SK-N-SH (cell line): ENCODE results near the gene TRAF2. TPM values are rescaled to one million over a fixed set of nuclear protein-coding genes. Genes with fewer than 3 reads are reported as not detected.

Source experiments
- CTCF ChIA-PET: fragments of 300-600, 350-600 bp; formaldehyde crosslinking; extraction: SDS; loops from one replicate; lab custom pipeline; 2021; lab: Yijun Ruan, JAX
- POLR2A ChIA-PET: fragments of 350-600 bp; sonication (Branson Sonifier 250); formaldehyde crosslinking; extraction: SDS; loops from one replicate; lab custom pipeline; 2020; ENCODE audit warnings: antibody characterized with exemption, inconsistent platforms; lab: Yijun Ruan, JAX
- DNase-seq: peaks from one replicate; pipeline ENCODE4 v3.0.0; 2012
- H2AFZ ChIP-seq: fragments of 200-600 bp; sonication (generic); 2 replicates; pipeline ENCODE4 v1.8.1; 2016; ENCODE audit warnings: antibody characterized with exemption, mild to moderate bottlenecking, low read depth
- H3F3A ChIP-seq: fragments of 200-600 bp; sonication (generic); replicated peaks from 2 replicates; pipeline ENCODE3; 2016; ENCODE audit warnings: antibody characterized with exemption, mild to moderate bottlenecking; ENCODE audit not compliant: insufficient read depth
- H3K27ac ChIP-seq, 2 experiments: fragments of 200-500 bp in 1 of 2; fragments of 200-600 bp in 1 of 2; sonication (Bioruptor generic) in 1 of 2; sonication (generic), shearing (Covaris generic) in 1 of 2; 2 replicates each; pipeline versions ENCODE4 v1.5.1 to v1.6.1; 2014 to 2016; ENCODE audit warnings: low read depth in 2 of 2, inconsistent platforms in 1 of 2, low read length in 1 of 2, mild to moderate bottlenecking in 1 of 2, mixed read lengths in 1 of 2
- H3K27me3 ChIP-seq: fragments of 200-600 bp; sonication (generic), shearing (Covaris generic); 2 replicates; pipeline ENCODE4 v1.6.1; 2016; ENCODE audit warnings: mixed run types; ENCODE audit not compliant: insufficient read depth
- H3K36me3 ChIP-seq, 2 experiments: fragments of 200-500 bp in 1 of 2; fragments of 200-600 bp in 1 of 2; sonication (Bioruptor generic) in 1 of 2; sonication (generic) in 1 of 2; replicated peaks in 1 of 2; 2 replicates each; pipeline versions ENCODE3 to v1.5.1; 2014 to 2016; ENCODE audit warnings: low read length in 1 of 2, mild to moderate bottlenecking in 1 of 2; ENCODE audit not compliant: insufficient read depth in 2 of 2, control insufficient read depth in 1 of 2
- H3K4me1 ChIP-seq, 2 experiments: fragments of 200-500 bp in 1 of 2; fragments of 200-600 bp in 1 of 2; sonication (Bioruptor generic) in 1 of 2; sonication (generic), shearing (Covaris generic) in 1 of 2; 2 replicates each; pipeline versions ENCODE4 v1.5.1 to v1.6.1; 2014 to 2016; ENCODE audit warnings: low read depth in 1 of 2, low read length in 1 of 2, mixed run types in 1 of 2; ENCODE audit not compliant: insufficient read depth in 2 of 2, control insufficient read depth in 1 of 2
- H3K4me2 ChIP-seq: fragments of 200-600 bp; sonication (generic), shearing (Covaris generic); 2 replicates; pipeline ENCODE4 v1.6.1; 2017; ENCODE audit warnings: mixed run types
- H3K4me3 ChIP-seq, 2 experiments: fragments of 200-500 bp in 1 of 2; fragments of 200-600 bp in 1 of 2; sonication (Bioruptor generic) in 1 of 2; sonication (generic), shearing (Covaris generic) in 1 of 2; 2 replicates each; pipeline versions ENCODE4 v1.5.1 to v1.8.1; 2014 to 2016; ENCODE audit warnings: low read depth in 2 of 2, inconsistent platforms in 1 of 2, low read length in 1 of 2, mild to moderate bottlenecking in 1 of 2, mixed read lengths in 1 of 2, moderate library complexity in 1 of 2
- H3K79me2 ChIP-seq: fragments of 200-600 bp; sonication (generic); 2 replicates; pipeline ENCODE4 v1.8.1; 2017; ENCODE audit warnings: mild to moderate bottlenecking; ENCODE audit not compliant: insufficient read depth
- H3K9ac ChIP-seq: fragments of 200-600 bp; sonication (generic); 2 replicates; pipeline ENCODE4 v1.6.1; 2017; ENCODE audit warnings: mixed run types
- H3K9me2 ChIP-seq: fragments of 200-600 bp; sonication (generic); 2 replicates; pipeline ENCODE4 v1.6.1; 2017; ENCODE audit warnings: mixed run types
- H3K9me3 ChIP-seq: fragments of 200-600 bp; sonication (generic); 2 replicates; pipeline ENCODE4 v1.6.1; 2017; ENCODE audit warnings: mixed run types, mild to moderate bottlenecking, moderate library complexity
- H4K20me1 ChIP-seq: fragments of 200-600 bp; sonication (generic); 2 replicates; pipeline ENCODE4 v1.6.1; 2017; ENCODE audit warnings: mild to moderate bottlenecking, mixed run types; ENCODE audit not compliant: insufficient read depth
- EZH2phosphoT487 ChIP-seq: fragments of 200-600 bp; sonication (generic); IDR thresholded peaks from 2 replicates; pipeline ENCODE4 v1.6.1; 2017; ENCODE audit warnings: low read depth, mixed run types, mild to moderate bottlenecking, antibody characterized with exemption, moderate library complexity, borderline replicate concordance
- FOSL2 ChIP-seq: IDR thresholded peaks from 2 replicates; pipeline ENCODE4 v1.4.0; 2012; ENCODE audit warnings: low read depth, mild to moderate bottlenecking, moderate library complexity, borderline replicate concordance
- GATA2 ChIP-seq: sonication (generic); formaldehyde crosslinking; IDR thresholded peaks from 2 replicates; pipeline ENCODE4 v1.5.0; 2020; ENCODE audit warnings: mild to moderate bottlenecking, missing genetic modification reagents
- IRF3 ChIP-seq: fragments of 150-350 bp; IDR thresholded peaks from 2 replicates; pipeline ENCODE4 v1.6.1; 2016; ENCODE audit warnings: mild to moderate bottlenecking, low read depth, low read length
- MEF2A ChIP-seq: IDR thresholded peaks from 2 replicates; pipeline ENCODE4 v1.4.0; 2012; ENCODE audit warnings: low read depth, borderline replicate concordance
- PBX3 ChIP-seq: IDR thresholded peaks from 2 replicates; pipeline ENCODE4; 2012
- POLR2AphosphoS5 ChIP-seq: IDR thresholded peaks from 2 replicates; pipeline ENCODE4 v1.6.1; 2012; ENCODE audit warnings: low read depth, low read length
- RCOR1 ChIP-seq: fragments of 150-350 bp; IDR thresholded peaks from 2 replicates; pipeline ENCODE4 v1.6.1; 2017; ENCODE audit warnings: antibody characterized with exemption, low read length
- REST ChIP-seq: IDR thresholded peaks from 2 replicates; pipeline ENCODE4 v1.6.1; 2012; ENCODE audit warnings: mild to moderate bottlenecking, low read depth, low read length, moderate library complexity
- RFX5 ChIP-seq: IDR thresholded peaks from 2 replicates; pipeline ENCODE4 v1.6.1; 2012; ENCODE audit warnings: mild to moderate bottlenecking, improper control_type of control experiment, low read length
- SMC3 ChIP-seq: IDR thresholded peaks from 2 replicates; pipeline ENCODE4 v1.6.1; 2012; ENCODE audit warnings: low read depth, low read length, improper control_type of control experiment
- TCF12 ChIP-seq: IDR thresholded peaks from 2 replicates; pipeline ENCODE4 v1.4.0; 2012
- TEAD4 ChIP-seq: IDR thresholded peaks from 2 replicates; pipeline ENCODE4 v1.4.0; 2012; ENCODE audit warnings: mild to moderate bottlenecking, borderline replicate concordance; ENCODE audit not compliant: insufficient read depth
- WGBS: methylation state at CpG from one replicate; pipeline ENCODE4 v1.1.6; 2017; ENCODE audit warnings: low lambda C conversion rate; 5-methylcytosine and 5-hydroxymethylcytosine counted together
- polyA plus RNA-seq, 3 experiments: library from polyadenylated mRNA; depleted of rRNA; stranded (reverse); fragments of >200 nt; gene quantifications; 2 replicates each; pipeline ENCODE4 v1.2.3, GENCODE V29; 2012

Gene TRAF2
- polyA plus RNA-seq, 1 of the 3 experiments (the other 2 are of a cell fraction) = 15.4 TPM

- Histone ChIP-seq H3K4me2 (no peak overlapping the region), H3K9me3 (no peaks in the 10 kb centered on the region), H3K4me3 (no peak overlapping the region), H3K27me3 (no peaks in the 10 kb centered on the region), H3K79me2 (peaks cover 28% of the 10 kb centered on the region), H3F3A (no peaks in the 10 kb centered on the region), H2AFZ (no peak overlapping the region), H3K27ac (no peak overlapping the region), H4K20me1 (peaks cover 13% of the 10 kb centered on the region), H3K9me2 (no peaks in the 10 kb centered on the region), H3K36me3 (peaks cover 6 to 24% of the 10 kb centered on the region in 2 experiments), H3K9ac (no peak overlapping the region), H3K4me1 (peaks cover 0 to 24% of the 10 kb centered on the region in 2 experiments; a peak in 2 of 4 replicates)
- POLR2A ChIA-PET = no interaction called here
- 88% methylated on average over 20 of the region's 30 CpGs for WGBS
- TF ChIP-seq EZH2phosphoT487 = no peak
- CTCF ChIA-PET = interaction anchor here (0.7 to 13.2 kb wide), 11 partner anchors 16 to 158 kb away, joined by 3 to 350 read pairs (median 6); partner anchors contain the start of genes ABCA2, FUT7, PAXX and TRAF2
- no peak for DNase-seq
Measured at GRCh38 chr9:136945333-136946227, 59.3 kb downstream of the TRAF2 start.

GRCh38 chr9:136946228-136947027, 60.1 kb downstream of the TRAF2 start:
- Histone ChIP-seq H3K4me2 (no peak overlapping the region), H3K27me3 (no peaks in the 10 kb centered on the region), H4K20me1 (peaks cover 13% of the 10 kb centered on the region), H3F3A (no peaks in the 10 kb centered on the region), H3K27ac (no peak overlapping the region; a peak in 1 of 4 replicates), H3K9me2 (no peaks in the 10 kb centered on the region), H3K4me3 (no peak overlapping the region), H3K79me2 (peaks cover 26% of the 10 kb centered on the region), H2AFZ (no peak overlapping the region), H3K9me3 (no peaks in the 10 kb centered on the region), H3K4me1 (peaks cover 0 to 31% of the 10 kb centered on the region in 2 experiments; a peak in 2 of 4 replicates), H3K36me3 (peaks cover 6 to 16% of the 10 kb centered on the region in 2 experiments), H3K9ac (no peak overlapping the region)
- DNase-seq = no peak
- POLR2A ChIA-PET = no interaction called here
- 84% methylated on average over 18 of the region's 27 CpGs for WGBS
- CTCF ChIA-PET = interaction anchor here (1.1 to 13.2 kb wide), 11 partner anchors 13 to 159 kb away, joined by 3 to 350 read pairs (median 7); partner anchors contain the start of genes ABCA2, FUT7, PAXX and PTGDS
- TF ChIP-seq MEF2A = no peak
- no peak for TF ChIP-seq EZH2phosphoT487
- TF ChIP-seq SMC3 = no peak
- no peak for TF ChIP-seq GATA2 (CRISPR knock-in tag)
- no peak for TF ChIP-seq POLR2AphosphoS5
- TF ChIP-seq TCF12 = no peak
- no peak for TF ChIP-seq RFX5
- TF ChIP-seq REST = no peak
- no peak for TF ChIP-seq FOSL2
- TF ChIP-seq IRF3 = no peak
- no peak for TF ChIP-seq TEAD4
- no peak for TF ChIP-seq PBX3
- no peak for TF ChIP-seq RCOR1
